Right lobe of liver (tissue), 4 donors: ENCODE data around the gene SOBP.

Experiments used
- CTCF ChIP-seq, 4 donors: fragments of 200-600 bp in 3 of 4; fragments of 450-650 bp in 1 of 4; IDR thresholded peaks; one replicate each; pipeline versions ENCODE4 v1.5.1 to v1.8.0; 2016 to 2022; ENCODE audit warnings: antibody characterized with exemption in 4 of 4, mild to moderate bottlenecking in 2 of 4
- POLR2A ChIP-seq: fragments of 450-650 bp; IDR thresholded peaks from one replicate; pipeline ENCODE4 v1.6.1; 2017; ENCODE audit warnings: antibody characterized with exemption, mild to moderate bottlenecking
- donor health status: DM: no; HTN: no; CAD: no.
- donor health status: DM: no; HTN: no; CAD: no.
- donor health status: DM: no; HTN: yes; CAD: no.

- TF ChIP-seq POLR2A (no peak), CTCF (IDR thresholded peaks at IDR 0.05) (no peak)
Observed at GRCh38 chr6:107490566-107491137, 735 bp downstream of the SOBP start.
